Activated CD4-positive, alpha-beta T cell treated with anti-CD3 and anti-CD28 coated beads, Interleukin-2, amount 10 ng/mL, durations not matched to agents 7 days and 5 days (primary cell): ENCODE data around the gene GRIP2. TPM values are rescaled to one million over a fixed set of nuclear protein-coding genes. Genes with fewer than 3 reads are reported as not detected.

ENCODE experiments used
- total RNA-seq, 2 experiments: library from RNA; stranded (reverse); gene quantifications; one replicate each; pipeline ENCODE4 v1.2.3, GENCODE V29; 2021

Gene GRIP2
- total RNA-seq, 2 experiments from 2014 or later, result 0.15 to 0.45 TPM

Other genes with a start within 250 kb of the GRIP2 start
- gene SLC6A6, start 137.7 kb downstream of the GRIP2 start, total RNA-seq, result 10 to 100 TPM; 42.0 to 43.1 TPM
- gene CCDC174, start 111.4 kb upstream of the GRIP2 start, total RNA-seq, result 10 to 100 TPM; 20.9 to 24.0 TPM
- gene C3orf20, start 134.8 kb upstream of the GRIP2 start, total RNA-seq, result under 1 TPM in 1 of 2 experiments, not detected in 1; 0.10 TPM